ENCODE results near the gene CDK5RAP2.

GRCh38 chr9:120442308-120442995, 137.5 kb downstream of the CDK5RAP2 start:
- no peak for TF ChIP-seq CTCF (IDR thresholded peaks at IDR 0.05)
- TF ChIP-seq POLR2AphosphoS5 (IDR thresholded peaks at IDR 0.05): no peak
- TF ChIP-seq POLR2A (IDR thresholded peaks at IDR 0.05): no peak
- no peak for TF ChIP-seq EP300 (IDR thresholded peaks at IDR 0.05)
